GM18520 (cell line): ENCODE measurements around the gene KRTAP5-10.
"Not testable (repeated sequence)": the region's sequence is repeated elsewhere in the genome, so short reads cannot be mapped to it uniquely, and the experiment has no call there.

Source experiments
- ATAC-seq: cut with Tn5 transposase; IDR thresholded peaks from one replicate; pipeline ENCODE4 v1.9.1; 2021; ENCODE audit not compliant: unreplicated experiment

The KRTAP5-10 gene

DNA sequence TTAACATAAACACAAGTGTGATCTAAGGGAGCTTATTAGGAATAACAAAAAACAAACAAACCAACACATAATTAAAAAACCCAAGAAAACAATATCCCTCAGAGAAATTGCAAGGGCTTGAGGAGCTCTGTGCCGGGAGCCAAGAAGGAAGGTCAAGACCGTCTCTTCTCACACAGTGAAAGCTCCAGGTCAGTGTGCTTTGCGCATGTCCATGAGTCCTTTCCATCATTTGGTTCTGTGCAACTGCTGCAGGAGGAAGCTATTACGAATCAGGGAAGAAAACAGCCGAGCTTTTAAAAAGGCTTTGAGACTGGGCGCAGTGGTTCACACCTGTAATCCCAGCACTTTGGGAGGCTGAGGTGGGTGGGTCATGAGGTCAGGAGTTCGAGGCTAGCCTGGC lies 23.0 kb upstream of the KRTAP5-10 start:
- ATAC-seq, result no peak

DNA sequence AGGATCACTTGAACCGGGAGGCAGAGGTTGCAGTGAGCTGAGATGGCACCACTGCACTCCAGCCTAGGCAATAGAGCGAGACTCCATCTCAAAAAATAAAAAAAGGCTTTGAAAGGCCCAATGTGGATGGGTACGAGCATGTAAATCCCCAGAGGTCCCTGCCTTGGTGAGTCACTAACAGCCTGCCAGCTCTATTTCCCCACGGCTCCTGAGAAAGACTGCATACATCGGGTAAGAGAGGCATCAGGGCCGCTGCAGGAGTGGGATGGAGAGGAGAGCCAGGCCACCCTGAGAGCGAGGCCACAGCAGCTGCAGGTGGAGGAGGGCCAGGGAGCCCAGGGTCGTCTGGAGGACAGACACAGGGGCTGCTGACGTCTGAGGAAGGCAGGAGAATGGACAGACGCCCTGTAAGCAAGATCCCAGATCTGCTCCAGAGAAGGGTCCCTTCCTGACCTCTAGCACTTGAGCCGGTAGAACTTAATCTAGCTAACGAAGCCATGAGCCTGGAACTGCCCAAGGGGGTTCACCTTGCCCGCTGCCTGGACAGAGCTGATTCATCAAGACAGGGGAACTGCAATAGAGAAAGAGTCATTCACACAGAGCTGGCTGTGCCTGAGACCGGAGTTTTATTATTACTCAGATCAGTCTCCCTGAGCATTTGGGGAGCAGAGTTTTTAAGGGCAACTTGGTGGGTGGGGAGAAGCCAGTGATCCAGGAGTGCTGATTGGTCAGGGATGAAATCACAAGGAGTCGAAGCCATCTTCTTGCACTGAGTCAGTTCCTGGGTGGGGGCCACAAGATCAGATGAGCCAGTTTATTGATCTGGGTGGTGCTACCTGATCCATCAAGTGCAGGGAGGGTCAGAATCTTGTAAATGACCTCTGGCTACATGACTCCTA lies 22.2 kb upstream of the KRTAP5-10 start:
- ATAC-seq, result no peak

DNA sequence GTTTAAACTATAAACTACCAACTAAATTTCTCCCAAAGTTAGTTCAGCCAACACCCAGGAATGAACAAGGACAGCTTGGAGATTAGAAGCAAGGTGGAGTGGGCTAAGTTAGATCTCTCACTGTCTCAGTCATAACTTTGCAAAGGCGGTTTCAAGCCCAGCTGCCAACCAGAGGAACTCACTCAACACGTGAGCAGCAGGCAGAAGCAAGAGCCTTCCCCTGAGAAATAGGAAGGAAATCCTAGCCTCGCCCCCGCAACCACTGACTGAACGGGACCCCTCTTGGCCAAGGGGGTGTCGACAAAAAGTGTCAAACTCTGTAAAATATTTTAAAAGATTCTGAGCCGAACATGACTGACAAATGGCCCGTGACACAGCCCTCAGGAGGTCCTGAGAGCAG lies 21.5 kb upstream of the KRTAP5-10 start:
- no peak for ATAC-seq

DNA sequence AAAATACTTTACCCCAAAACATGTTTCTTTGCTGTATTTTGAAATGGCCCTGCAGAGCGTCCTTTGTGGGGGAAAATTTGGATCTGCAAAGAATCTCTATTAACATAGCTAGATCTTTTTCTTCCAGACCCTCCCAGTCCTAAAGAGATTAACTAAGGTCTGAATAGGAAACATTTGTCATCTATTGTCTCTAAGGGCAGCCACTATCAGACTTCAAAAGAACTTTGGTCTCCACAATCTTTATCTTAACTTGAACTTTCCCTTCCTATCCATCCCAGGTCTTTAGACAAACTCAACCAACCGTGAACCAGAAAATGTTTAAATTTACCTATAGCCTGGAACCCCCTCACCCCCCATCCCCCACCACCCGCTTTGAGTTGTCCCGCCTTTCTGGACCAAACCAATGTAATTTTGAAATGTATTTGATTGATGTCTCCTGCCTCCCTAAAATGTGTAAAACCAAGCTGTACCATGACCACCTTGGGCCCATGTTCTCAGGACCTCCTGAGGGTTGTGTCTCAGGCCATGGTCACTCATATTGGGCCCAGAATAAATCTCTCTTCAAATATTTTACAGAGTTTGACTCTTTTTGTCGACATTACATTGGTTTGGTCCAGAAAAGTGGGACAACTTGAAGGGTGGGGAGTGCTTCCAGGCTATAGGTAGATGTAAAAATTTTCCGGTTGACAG lies 20.7 kb upstream of the KRTAP5-10 start:
- ATAC-seq, result no peak

DNA sequence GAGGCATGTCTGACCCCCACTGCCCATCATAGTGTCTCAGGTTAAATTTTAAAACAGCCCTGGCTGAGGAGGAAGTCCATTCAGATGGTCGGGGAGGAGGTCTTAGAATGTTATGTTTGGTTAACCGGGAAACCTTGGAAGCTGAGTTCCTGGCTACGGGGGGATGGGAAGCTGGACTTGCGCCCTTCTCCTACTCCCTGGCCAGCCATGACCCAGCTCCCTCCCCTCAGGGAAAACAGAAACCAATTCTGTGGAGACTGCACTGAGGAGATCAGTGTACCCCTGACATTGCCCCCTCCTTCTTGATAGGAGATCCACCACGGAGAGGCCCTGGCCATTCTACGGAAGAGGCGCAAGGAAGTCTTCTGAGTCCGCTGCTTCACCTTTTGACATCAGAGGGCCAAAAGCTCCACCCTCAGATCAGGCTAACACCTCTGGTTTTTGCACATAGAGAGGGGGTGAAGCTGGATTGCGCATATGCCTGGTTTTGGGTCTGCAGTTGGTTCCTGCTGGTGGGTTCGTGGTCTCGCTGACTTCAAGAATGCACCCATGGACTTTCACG lies 19.9 kb upstream of the KRTAP5-10 start:
- ATAC-seq, result no peak

DNA sequence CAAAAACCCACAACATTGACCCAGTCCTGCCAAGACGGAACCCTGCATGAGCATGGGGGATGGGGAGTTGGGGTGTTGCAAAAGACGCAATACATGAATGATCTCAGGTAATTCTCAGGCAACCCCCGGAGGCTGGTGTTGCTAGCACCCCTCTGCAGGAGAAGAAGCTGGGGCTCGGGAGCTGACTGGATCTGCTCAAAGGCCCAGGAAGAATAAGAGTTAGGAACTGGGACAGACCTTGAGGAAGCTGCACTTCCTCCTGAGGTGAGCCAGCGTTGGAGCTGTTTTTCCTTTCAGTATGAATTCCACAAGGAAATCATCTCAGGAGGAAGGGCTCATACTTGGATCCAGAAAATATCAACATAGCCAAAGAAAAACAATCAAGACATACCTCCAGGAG lies 17.2 kb upstream of the KRTAP5-10 start, which contains the start of gene KRTAP5-9:
Gene KRTAP5-9, plus strand, starts transcription at position 301 of the 400 bp plus-strand sequence. CDS start 238 bp downstream, outside the sequence.
- no peak for ATAC-seq

DNA sequence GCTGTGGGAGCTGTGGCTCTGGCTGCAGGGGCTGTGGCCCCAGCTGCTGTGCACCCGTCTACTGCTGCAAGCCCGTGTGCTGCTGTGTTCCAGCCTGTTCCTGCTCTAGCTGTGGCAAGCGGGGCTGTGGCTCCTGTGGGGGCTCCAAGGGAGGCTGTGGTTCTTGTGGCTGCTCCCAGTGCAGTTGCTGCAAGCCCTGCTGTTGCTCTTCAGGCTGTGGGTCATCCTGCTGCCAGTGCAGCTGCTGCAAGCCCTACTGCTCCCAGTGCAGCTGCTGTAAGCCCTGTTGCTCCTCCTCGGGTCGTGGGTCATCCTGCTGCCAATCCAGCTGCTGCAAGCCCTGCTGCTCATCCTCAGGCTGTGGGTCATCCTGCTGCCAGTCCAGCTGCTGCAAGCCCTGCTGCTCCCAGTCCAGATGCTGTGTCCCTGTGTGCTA lies 16.6 kb upstream of the KRTAP5-10 start:
- no peak for ATAC-seq

DNA sequence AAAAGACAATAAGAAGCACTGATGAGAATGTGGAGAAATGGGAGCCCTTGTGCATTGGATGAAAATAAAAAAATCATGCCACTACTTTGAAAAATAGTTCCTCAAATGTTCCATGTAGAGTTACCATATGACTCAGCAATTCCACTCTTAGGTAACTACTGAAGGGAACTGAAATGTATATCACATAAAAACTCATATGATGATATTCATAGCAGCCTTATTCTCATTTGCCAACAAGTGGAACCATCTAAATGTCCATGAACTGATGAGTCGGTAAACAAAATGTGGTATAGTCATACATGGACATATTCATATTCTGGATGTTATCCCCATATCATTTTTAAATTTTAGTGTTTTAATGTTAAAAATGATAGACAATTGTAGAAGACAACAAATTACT lies 13.7 kb upstream of the KRTAP5-10 start:
- ATAC-seq, result no peak

DNA sequence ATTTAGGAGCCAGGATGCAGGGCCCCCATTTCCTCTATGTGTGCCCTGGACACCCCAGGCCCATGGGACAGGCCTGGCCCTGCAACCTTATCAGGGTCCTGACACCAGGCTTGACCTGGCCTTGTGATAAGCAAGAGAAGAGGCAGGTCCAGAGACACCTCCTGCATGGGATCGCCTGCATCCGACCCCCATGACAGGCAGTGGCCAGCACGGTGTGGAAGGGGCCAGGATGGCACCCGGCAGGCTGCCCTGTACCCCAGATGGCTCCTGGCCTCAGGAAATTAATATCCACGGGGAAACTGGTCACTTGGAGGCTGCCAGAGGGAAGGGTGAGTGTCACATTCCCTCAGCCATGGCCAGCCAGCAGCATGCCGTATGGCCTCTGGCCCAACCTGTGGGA lies 10.4 kb upstream of the KRTAP5-10 start:
- no peak for ATAC-seq

GRCh38 chr11:71555508-71555907 lies 9.9 kb upstream of the KRTAP5-10 start:
- ATAC-seq, result no peak

DNA sequence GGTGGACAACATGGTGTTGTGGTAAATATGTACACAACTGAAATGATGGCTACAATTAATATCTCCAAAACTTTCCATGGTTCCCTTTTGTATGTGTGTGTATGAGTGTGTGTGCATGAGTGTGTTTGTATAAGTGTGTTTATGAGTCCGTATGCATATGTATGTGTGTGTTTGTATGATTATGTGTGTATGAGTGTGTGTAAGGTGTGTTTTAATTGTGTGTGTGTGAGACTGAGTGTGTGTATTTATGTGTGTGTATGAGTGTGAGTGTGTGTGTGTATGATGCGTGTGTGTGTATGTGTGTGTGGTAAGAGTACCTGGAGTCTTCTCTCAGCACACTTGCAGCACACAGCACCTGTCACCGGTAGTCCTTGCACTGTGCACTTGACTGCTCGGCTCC lies 9.3 kb upstream of the KRTAP5-10 start:
- no peak for ATAC-seq

GRCh38 chr11:71557257-71557656 lies 8.1 kb upstream of the KRTAP5-10 start:
- no peak for ATAC-seq

GRCh38 chr11:71558996-71559395 lies 6.4 kb upstream of the KRTAP5-10 start:
- ATAC-seq, result no peak

GRCh38 chr11:71562120-71562519 lies 3.2 kb upstream of the KRTAP5-10 start:
- no peak for ATAC-seq

- no peak for ATAC-seq
These were observed 2.0 kb upstream of the KRTAP5-10 start for GRCh38 chr11:71563406-71563805.

GRCh38 chr11:71564430-71564829 lies 933 bp upstream of the KRTAP5-10 start:
- ATAC-seq, result no peak

DNA sequence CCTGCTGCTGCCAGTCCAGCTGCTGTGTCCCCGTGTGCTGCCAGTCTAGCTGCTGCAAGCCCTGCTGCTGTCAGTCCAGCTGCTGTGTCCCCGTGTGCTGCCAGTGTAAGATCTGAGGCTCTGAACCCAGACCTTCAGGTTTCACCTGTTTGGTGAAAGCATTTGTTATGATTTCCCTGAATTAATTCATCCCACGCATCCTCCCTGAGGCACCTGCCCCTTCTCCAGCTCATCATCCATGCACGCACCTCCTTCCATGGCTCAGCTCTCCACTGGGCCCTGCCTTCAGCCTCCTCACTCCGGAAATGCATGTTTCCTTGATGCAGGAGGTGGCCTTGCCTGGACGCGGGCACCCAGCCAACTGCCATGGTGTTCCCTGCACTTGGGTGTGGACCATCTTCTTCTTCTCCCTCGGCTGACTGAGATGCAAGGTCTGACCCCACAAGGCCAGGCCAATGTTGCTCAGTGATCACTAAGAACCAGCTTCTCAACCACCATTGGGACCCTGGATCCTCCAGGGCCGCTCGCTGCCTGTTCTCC lies 788 bp downstream of the KRTAP5-10 start:
- no peak for ATAC-seq

DNA sequence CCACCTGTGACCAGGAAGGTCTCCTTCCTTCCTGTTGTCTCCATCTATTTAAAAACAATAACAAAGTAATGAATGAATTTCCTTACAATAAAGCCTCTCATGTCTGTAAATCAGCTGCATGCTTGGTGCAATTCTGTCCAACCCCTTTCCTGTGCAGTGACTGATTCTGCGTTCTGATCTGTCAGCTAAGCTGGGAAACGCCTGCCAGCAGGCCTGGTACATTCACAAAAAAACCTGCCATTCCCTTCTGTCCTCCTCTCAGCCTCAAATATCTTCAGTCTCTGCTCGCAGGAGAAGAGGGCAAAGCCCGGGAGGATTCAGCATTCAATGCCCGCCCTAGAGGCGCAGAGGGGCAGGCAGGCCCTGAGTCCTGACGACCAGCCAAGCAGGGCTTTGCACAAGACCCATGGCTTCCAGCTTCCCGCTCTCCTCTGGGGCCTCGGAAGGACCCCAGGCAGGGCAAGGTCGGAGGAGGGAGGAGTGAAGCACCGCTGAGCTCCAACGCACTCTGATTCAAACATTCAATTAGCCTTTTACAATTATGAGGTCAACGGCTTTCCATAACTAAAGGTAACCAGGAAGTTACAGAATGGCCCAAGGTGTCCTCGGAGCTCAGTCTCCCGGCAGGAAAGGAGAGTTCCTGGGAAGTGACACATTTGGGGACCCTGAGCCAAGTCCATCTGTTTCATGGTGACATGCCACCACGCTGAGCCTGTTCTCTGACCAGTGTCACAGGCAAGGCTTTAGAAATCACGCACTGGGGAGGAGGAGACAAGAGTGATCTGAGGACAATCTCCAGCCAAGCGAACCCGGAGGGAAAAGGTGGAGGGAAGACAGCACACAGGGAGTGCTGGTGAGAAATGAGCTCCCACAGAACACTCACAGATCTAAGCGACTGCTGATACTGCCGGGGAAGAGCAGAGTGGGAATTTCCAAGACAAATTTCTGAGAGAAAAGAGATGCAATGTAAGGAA lies 1.6 kb downstream of the KRTAP5-10 start:
- ATAC-seq, result not testable (repeated sequence)

DNA sequence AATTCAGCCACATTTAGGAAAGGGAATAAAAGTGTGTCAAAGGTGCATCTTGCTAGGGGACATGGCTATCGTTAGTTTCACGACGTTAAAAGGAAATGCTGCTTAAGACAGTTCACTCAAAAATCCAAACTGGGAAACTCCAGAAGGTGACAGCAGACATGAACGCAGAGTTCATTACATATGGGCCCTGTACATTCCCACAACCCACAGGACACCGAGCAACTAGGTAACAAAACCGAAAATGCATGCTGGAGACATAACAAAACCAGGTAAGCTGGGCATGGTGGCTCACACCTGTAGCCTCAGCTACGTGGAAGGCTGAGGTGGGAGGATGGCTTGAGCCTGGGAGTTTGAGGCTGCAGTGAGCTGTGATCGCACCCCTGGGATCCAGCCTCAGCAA lies 2.3 kb downstream of the KRTAP5-10 start:
- not testable (repeated sequence) for ATAC-seq

- ATAC-seq, result no peak
These were observed 3.5 kb downstream of the KRTAP5-10 start for GRCh38 chr11:71568704-71569349.
